Urinary bladder (tissue), 4 donors: Measurements from ENCODE around the gene CPEB3. TPM values are rescaled to one million over a fixed set of nuclear protein-coding genes. Genes with fewer than 3 reads are reported as not detected.
"Not testable (repeated sequence)": the region's sequence is repeated elsewhere in the genome, so short reads cannot be mapped to it uniquely, and the experiment has no call there.

Experiments
- DNase-seq: peaks from one replicate; pipeline ENCODE4 v3.0.0-alpha.2; 2015; ENCODE audit errors: extremely low spot score
- H3K27ac ChIP-seq: one replicate; pipeline ENCODE4 v1.5.1; 2013; ENCODE audit warnings: low read depth, mild to moderate bottlenecking, moderate library complexity
- H3K36me3 ChIP-seq: one replicate; pipeline ENCODE4 v1.6.1; 2013; ENCODE audit warnings: mild to moderate bottlenecking, moderate library complexity; ENCODE audit not compliant: insufficient read depth
- H3K4me1 ChIP-seq: one replicate; pipeline ENCODE4 v1.6.1; 2013; ENCODE audit warnings: mild to moderate bottlenecking, moderate library complexity; ENCODE audit not compliant: insufficient read depth
- H3K4me3 ChIP-seq: one replicate; pipeline ENCODE4 v1.5.1; 2013; ENCODE audit warnings: low read depth, low read length
- WGBS: extraction: QIAGEN DNeasy Blood & Tissue Kit; methylation state at CpG from one replicate; pipeline ENCODE4 v1.1.7; 2013; 5-methylcytosine and 5-hydroxymethylcytosine counted together
- polyA plus RNA-seq: library from polyadenylated mRNA; stranded (reverse); fragments of 200-250 nt; gene quantifications from one replicate; pipeline ENCODE4 v1.2.3, GENCODE V29; 2013
- small RNA-seq: library from RNA; depleted of rRNA; stranded (forward); fragments of <200 nt; gene quantifications from one replicate; pipeline ENCODE3, GENCODE V24; 2014
- total RNA-seq: library from RNA; depleted of rRNA; stranded (reverse); fragments of >200 nt; gene quantifications from one replicate; pipeline ENCODE4 v1.2.3, GENCODE V29; 2014
- donor health status: healthy with polysubstance abuse.
- donor health status: healthy.

Gene CPEB3
- total and polyA plus RNA-seq, 2 donors = 2.3 to 7.4 TPM

DNA sequence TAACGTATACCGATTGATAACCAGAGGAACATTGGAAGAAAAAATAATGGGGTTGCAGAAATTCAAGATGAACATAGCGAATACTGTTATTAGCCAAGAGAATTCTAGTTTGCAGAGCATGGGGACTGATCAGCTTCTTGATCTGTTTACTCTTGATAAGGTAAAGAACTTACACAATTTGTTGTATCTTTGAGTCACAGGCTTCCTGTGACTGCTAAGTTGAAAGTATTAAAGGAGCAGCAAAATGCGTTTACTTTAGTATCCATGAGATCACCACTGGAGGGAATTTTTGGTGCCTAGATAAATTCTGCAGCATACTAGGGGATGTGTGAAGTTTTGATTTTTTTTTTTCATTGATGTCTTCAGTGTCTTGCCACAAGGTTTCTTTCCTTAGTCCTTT lies 263.7 kb downstream of the CPEB3 start:
- no peak for DNase-seq
- no peaks in the 10 kb centered on the region for H3K4me1 ChIP-seq
- no peak overlapping the region for H3K27ac ChIP-seq
- H3K4me3 ChIP-seq = no peak overlapping the region
- peaks cover 5% of the 10 kb centered on the region for H3K36me3 ChIP-seq
- 85% methylated on average over 4 of the region's 4 CpGs for WGBS

DNA sequence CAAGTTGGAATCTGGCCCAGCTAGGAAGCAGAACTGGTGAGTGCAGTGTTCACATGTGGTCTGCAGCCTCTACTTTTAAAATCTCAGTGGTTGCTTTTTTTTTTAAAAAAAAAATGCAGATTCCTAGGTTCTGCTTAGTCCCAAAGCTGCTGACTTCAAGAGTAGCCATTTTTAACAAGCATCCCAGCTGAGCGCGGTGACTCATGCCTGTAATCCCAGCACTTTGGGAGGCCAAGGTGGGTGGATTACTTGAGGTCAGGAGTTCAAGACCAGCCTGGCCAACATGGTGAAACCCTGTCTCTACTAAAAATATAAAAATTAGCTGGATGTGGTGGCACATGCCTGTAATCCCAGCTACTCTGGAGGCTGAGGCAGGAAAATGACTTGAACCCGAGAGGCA lies 265.5 kb downstream of the CPEB3 start:
- not testable (repeated sequence) for H3K36me3 ChIP-seq

DNA sequence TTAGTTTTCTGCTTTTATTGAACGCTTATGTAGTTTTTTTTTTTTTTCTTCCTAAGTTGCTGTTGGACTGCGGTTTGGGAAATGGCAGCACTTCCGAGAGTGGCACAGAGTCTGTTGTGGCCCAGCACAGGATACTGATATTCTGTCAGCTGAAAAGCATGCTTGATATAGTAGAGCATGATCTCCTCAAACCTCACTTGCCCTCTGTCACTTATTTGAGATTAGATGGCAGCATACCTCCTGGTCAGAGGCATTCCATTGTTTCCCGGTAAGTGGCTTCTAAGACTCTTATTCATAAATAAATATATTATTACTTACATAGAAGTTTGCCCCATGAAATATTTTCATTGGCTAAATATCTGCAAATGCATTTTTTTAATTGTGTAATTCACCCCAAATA lies 266.2 kb downstream of the CPEB3 start:
- Histone ChIP-seq H3K4me3 (no peak overlapping the region), H3K36me3 (peaks cover 5% of the 10 kb centered on the region), H3K4me1 (no peaks in the 10 kb centered on the region), H3K27ac (no peak overlapping the region)
- WGBS = 67% methylated on average over 4 of the region's 4 CpGs
- no peak for DNase-seq

More for the DNA sequence above, 265.5 kb downstream of the CPEB3 start:
- not testable (repeated sequence) for DNase-seq, H3K4me3 ChIP-seq, H3K27ac ChIP-seq, H3K4me1 ChIP-seq
- WGBS = 63% methylated on average over 3 of the region's 3 CpGs

DNA sequence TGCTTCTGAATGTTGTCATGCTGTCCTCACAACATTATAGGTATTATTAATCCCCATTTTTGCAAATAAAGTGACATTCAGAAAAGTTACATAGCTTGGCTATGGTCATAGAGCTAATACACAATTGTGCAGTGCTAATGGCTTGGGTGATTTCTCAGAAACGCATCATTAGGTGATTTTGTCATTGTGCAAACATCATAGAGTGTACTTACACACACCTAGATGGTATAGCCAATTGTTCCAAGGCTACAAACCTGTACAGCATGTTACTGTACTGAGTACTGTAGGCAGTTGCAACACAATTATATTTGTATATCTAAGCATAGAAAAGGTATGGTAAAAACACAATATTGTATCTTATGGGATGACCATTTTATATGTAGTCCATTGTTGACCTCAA lies 276.3 kb downstream of the CPEB3 start:
- H3K36me3 ChIP-seq = peaks cover 6% of the 10 kb centered on the region
- no peaks in the 10 kb centered on the region for H3K4me1 ChIP-seq
- H3K27ac ChIP-seq = no peak overlapping the region
- 93% methylated on average over 1 of the region's 1 CpG for WGBS
- H3K4me3 ChIP-seq = no peak overlapping the region
- DNase-seq = no peak

DNA sequence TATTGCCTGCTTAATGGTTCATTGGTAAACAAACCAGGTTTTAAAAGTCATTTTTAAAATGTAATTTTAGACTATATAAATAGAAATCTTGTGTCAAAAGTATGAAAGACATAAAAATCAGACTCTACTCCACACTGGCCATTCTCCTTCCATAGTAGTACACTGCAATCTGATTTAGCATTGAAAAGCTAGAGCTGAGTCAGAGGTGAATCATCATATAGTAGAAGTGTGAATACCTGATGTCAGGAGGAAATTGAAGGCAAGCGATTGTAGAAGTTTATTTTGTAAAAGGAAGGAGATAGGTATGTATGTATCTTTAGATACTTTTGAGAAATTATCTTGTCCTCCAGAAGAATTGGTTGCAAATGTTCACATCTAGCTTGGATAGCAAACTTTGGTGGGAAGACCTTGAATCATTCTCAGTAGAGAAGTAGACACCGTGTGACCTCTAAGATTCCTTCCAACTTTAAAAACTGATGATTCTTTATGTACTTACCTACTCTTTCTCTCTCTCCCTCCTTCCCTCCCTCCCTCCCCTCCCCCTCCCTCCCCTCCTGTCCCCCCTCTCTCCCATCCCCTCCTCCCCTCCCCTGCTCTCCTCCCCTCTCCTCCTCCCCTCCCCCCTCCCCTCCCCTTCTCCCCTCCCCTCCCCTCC lies 279.2 kb downstream of the CPEB3 start:
- no peak for DNase-seq
- Histone ChIP-seq H3K27ac (no peak overlapping the region), H3K36me3 (peaks cover 3% of the 10 kb centered on the region), H3K4me3 (no peak overlapping the region), H3K4me1 (no peaks in the 10 kb centered on the region)
- 88% methylated on average over 2 of the region's 2 CpGs for WGBS

DNA sequence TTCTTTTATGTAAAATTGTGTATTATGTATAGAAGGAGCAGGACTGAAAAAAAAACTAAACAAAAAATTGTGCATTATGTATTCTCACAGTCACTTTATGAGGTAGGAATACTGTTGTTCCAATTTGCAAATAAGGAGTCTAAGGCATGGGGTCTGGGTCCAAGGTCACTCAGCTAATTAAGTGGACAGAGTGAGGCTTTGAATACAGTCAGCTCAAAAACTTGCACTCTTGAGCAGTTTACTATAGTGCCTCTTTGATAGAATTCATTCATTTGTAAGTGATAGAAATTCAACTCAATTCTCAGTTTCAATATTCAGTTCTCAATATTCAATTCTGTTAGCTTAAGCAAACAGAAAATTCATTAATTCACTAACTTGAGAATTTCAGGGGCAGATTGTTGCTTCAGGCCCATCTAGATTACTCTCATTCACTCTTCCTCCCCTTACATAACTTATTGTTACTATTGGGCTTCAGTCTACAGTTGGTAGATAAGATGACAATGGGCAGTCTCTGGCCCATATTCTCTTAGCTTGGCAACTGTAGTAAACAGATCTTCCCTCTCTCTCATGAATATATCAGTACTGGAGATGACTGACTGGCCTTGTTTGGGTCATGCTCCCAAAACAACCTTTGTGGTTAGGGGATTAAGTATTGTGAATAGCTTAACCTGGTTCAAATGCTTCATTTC lies 280.7 kb downstream of the CPEB3 start:
- Histone ChIP-seq H3K36me3 (peaks cover 3% of the 10 kb centered on the region), H3K27ac (no peak overlapping the region), H3K4me1 (no peaks in the 10 kb centered on the region), H3K4me3 (no peak overlapping the region)
- DNase-seq = no peak

DNA sequence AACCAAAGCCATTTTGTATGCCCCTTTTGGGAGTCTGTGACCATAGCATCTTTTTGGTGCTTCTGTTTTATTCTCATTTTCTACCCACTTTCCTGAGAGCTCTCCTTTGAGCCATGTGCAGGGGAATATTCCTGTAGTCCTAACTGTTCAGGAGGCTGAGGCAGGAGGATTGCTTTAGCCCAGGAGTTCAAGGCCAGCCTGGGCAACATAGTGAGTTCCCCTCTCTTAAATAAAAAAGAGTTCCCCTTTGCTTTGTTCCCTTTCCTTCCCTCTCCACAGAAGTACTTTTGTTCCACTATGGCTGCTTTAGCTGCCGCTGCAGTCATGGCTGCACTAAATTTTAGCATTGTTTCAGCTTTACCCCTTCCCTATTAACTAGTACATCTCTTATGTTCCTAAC lies 281.4 kb downstream of the CPEB3 start:
- H3K4me1 ChIP-seq = no peaks in the 10 kb centered on the region
- H3K27ac ChIP-seq = no peak overlapping the region
- H3K36me3 ChIP-seq = peaks cover 3% of the 10 kb centered on the region
- no peak overlapping the region for H3K4me3 ChIP-seq
- WGBS = 90% methylated on average over 1 of the region's 1 CpG
- no peak for DNase-seq

DNA sequence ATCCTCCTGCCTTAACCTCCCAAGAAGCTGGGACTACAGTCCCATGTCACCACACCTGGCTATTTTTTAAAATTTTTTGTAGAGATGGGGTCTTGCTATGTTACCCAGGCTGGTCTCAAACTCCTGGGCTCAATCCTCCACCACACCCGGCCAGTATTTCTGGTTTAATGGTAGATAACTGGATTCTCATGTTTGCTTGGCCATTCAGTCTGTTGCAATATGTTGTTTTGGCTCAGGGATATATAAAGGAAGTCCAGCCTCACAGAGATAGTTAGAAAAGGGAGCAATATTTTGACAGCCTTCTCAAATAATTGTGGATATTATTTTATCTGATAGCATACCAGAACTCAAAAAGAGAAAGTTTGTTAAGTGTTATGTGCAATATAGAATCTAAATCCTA lies 284.9 kb downstream of the CPEB3 start:
- whole genome bisulfite sequencing = 95% methylated on average over 1 of the region's 1 CpG
- H3K4me1 ChIP-seq = no peaks in the 10 kb centered on the region
- DNase-seq = no peak
- no peak overlapping the region for H3K4me3 ChIP-seq
- H3K27ac ChIP-seq = no peak overlapping the region
- no peaks in the 10 kb centered on the region for H3K36me3 ChIP-seq

DNA sequence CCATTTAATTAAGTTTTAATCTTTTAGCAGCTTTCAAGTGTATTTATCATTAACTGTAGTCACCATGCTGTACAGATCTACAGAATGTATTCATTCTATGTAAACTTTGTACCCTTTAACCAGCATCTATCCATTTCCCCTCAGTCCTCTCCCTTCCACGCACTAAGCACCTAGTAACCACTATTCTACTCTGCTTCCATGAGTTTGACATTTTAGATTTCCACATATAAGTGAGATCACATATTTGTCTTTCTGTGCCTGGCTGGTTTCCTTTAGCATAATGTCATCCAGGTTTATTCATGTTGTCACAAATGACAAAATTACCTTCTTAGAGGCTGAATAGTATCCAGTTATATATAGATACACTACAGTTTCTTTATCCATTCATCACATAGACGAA lies 287.6 kb downstream of the CPEB3 start:
- Histone ChIP-seq H3K27ac (no peak overlapping the region), H3K36me3 (no peaks in the 10 kb centered on the region), H3K4me3 (no peak overlapping the region), H3K4me1 (no peaks in the 10 kb centered on the region)
- DNase-seq = no peak
- WGBS = 89% methylated on average over 2 of the region's 2 CpGs

DNA sequence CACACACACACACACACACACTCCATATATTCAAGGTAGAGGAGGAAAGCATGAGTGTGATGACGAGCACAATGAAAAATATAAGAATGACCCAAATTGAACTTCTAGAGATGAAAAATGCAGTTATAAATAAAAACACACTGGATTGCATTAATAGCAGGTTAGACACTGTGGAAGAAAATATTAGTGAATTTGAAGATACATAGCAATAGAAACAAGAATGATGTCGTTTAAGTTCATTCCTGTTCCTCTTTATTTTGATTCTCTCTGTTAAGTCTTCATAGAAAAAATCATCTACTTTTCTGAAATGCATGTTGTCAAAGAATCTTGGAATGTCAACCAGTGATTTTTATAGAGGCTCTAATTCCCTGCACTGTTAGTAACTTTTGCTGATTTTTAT lies 288.9 kb downstream of the CPEB3 start:
- H3K27ac ChIP-seq = no peak overlapping the region
- no peak for DNase-seq
- WGBS = 98% methylated on average over 2 of the region's 2 CpGs
- H3K4me3 ChIP-seq = no peak overlapping the region
- H3K4me1 ChIP-seq = no peaks in the 10 kb centered on the region
- H3K36me3 ChIP-seq = peaks cover under 1% of the 10 kb centered on the region

DNA sequence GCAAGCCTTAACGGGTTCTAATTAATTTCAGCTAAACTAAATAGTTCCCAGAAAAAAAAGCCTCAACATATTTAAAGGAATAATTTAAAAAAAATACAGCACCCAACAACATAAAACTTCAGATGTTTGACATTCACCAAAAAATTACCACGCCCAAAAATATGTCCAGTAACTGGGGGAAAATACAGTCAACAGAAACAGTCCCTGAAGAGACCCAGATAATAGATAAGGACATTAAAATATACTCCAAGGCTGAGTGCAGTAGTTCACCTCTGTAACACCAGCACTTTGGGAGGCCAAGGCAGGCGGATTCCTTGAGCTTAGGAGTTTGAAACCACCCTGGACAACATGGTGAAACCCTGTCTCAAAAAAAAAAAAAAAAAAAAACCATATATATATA lies 289.3 kb downstream of the CPEB3 start:
- DNase-seq = no peak
- Histone ChIP-seq H3K4me3 (no peak overlapping the region), H3K27ac (no peak overlapping the region), H3K4me1 (no peaks in the 10 kb centered on the region), H3K36me3 (peaks cover 2% of the 10 kb centered on the region)
- WGBS = 98% methylated on average over 3 of the region's 3 CpGs

Small RNA genes within 50 kb of the gene (small RNA-seq; reads per million reads assigned to genes)
- not detected for gene RF00019
- not detected for gene RF00402
- gene RF00622 = not detected
- gene RNY3P12 = not detected

Other genes with a start within 250 kb of the CPEB3 start
- gene MARCHF5, start 89 bp upstream of the CPEB3 start, total RNA-seq = 29.3 TPM
- 20.9 TPM for gene MARCHF5, start 89 bp upstream of the CPEB3 start, polyA plus RNA-seq